Measurements from ENCODE around the gene SLC9C1. TPM values are rescaled to one million over a fixed set of nuclear protein-coding genes. Genes with fewer than 3 reads are reported as not detected.
A peak's percentile ranks its signal among the peaks of the same experiment; 100 is the strongest.

Gene SLC9C1
- total RNA-seq, 4 donors from 2014 or later = 0.67 to 12.4 (median 1.7) TPM; not detected in 1

- no peak for DNase-seq
- Histone ChIP-seq H3K9me3 (no peaks in the 10 kb centered on the region), H3K27me3 (no peaks in the 10 kb centered on the region), H3K27ac (no peak overlapping the region), H3K4me3 (no peak overlapping the region), H3K36me3 (peaks cover 0 to 10% (median 0%) of the 10 kb centered on the region in 3 donors), H3K4me1 (no peaks in the 10 kb centered on the region)
- TF ChIP-seq POLR2A (IDR thresholded peaks at IDR 0.05) (no peak), CTCF (IDR thresholded peaks at IDR 0.05) (no peak)
These were observed 184.7 kb downstream of the SLC9C1 start for GRCh38 chr3:112109322-112109721.

- no peaks in the 10 kb centered on the region for H3K9me3 ChIP-seq
- no peak overlapping the region for H3K4me3 ChIP-seq
- DNase-seq = no peak
- peaks cover 0 to 2% (median 0%) of the 10 kb centered on the region in 3 donors for H3K36me3 ChIP-seq
- TF ChIP-seq POLR2A (IDR thresholded peaks at IDR 0.05) (no peak), CTCF (IDR thresholded peaks at IDR 0.05) (no peak)
- H3K27me3 ChIP-seq = no peaks in the 10 kb centered on the region
- no peak overlapping the region for H3K27ac ChIP-seq
- no peaks in the 10 kb centered on the region for H3K4me1 ChIP-seq
These were observed 189.2 kb downstream of the SLC9C1 start for GRCh38 chr3:112104774-112105173.

DNA sequence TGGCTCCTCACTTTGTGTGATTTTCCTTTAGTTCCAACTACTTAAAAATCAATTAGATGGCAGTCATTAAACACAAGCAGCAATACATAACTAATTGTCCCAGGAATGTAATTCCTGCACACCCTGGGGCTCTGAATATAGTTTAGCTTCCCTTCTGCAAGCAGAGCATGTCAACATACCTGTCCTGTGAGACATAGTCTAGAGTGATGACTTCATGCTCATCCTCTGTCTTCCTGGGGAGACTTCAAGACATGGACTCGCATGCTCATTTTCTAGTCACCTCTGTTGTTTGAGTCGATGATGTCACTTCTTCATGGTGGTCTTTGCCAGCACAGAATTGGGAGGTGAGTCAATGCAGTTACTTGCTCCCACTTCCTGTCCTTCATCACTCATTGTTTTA is 192.1 kb downstream of the SLC9C1 start:
- Histone ChIP-seq H3K4me1 (no peaks in the 10 kb centered on the region), H3K27me3 (no peaks in the 10 kb centered on the region), H3K4me3 (no peak overlapping the region), H3K27ac (no peak overlapping the region), H3K36me3 (peaks cover 0 to 2% (median 0%) of the 10 kb centered on the region in 3 donors), H3K9me3 (no peaks in the 10 kb centered on the region)
- DNase-seq = no peak
- TF ChIP-seq POLR2A (IDR thresholded peaks at IDR 0.05) = no peak
- TF ChIP-seq CTCF (IDR thresholded peaks at IDR 0.05) = no peak

GRCh38 chr3:112097378-112097777 is 196.6 kb downstream of the SLC9C1 start:
- no peak overlapping the region for H3K4me3 ChIP-seq
- peaks cover 0 to 5% (median 0%) of the 10 kb centered on the region in 4 donors for H3K4me1 ChIP-seq
- TF ChIP-seq POLR2A (IDR thresholded peaks at IDR 0.05) (no peak), CTCF (IDR thresholded peaks at IDR 0.05) (no peak)
- peak in 1 of 3 donors; percentile 72 for DNase-seq
- H3K27me3 ChIP-seq = no peaks in the 10 kb centered on the region
- no peak overlapping the region for H3K27ac ChIP-seq
- no peaks in the 10 kb centered on the region for H3K36me3 ChIP-seq
- no peaks in the 10 kb centered on the region for H3K9me3 ChIP-seq

DNA sequence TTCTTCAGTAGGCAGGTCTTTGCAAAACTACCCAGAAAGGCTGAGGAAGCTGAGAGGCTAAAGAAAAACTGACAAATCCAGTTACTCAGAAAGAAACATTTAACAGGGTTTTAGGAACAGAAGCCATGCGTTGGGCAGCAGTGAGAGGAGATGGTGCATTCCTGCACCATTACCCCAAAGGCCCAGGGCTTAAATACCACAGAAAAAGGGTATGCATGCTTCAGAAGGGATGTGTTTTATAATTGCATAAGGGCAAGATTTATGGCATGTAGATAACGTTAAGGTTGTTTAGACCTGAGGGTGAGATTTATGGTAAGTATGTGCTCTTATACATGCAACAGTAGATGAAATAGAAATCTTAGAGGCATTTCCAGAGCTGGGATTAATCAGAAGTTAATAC is 197.8 kb downstream of the SLC9C1 start:
- no peak for DNase-seq
- H3K4me3 ChIP-seq = no peak overlapping the region
- H3K27ac ChIP-seq = no peak overlapping the region
- TF ChIP-seq POLR2A (IDR thresholded peaks at IDR 0.05) (no peak), CTCF (IDR thresholded peaks at IDR 0.05) (no peak)
- no peaks in the 10 kb centered on the region for H3K9me3 ChIP-seq
- H3K4me1 ChIP-seq = peaks cover 0 to 7% (median 0%) of the 10 kb centered on the region in 4 donors
- no peaks in the 10 kb centered on the region for H3K36me3 ChIP-seq
- no peaks in the 10 kb centered on the region for H3K27me3 ChIP-seq

DNA sequence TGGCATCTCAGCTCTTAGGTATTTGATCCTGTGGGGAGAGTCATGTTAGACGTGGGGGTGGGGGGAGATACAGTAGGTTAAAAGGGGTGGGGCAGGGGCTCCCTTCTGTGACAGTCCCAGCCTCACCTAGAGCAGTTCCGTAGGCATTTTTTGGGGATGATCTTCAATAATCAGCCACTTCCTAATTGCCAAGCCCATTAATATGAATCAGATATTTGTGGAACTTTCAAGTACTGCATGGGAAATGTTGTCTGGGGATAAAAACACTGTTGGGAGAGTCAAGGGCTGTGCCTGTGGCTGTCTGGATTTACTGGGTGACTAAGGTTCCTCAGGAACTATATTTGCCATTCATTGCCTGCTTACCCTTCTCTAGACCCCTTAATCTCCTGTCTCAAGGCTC is 198.3 kb downstream of the SLC9C1 start:
- no peaks in the 10 kb centered on the region for H3K27me3 ChIP-seq
- H3K27ac ChIP-seq = no peak overlapping the region
- peaks cover 0 to 7% (median 1%) of the 10 kb centered on the region in 4 donors for H3K4me1 ChIP-seq
- H3K4me3 ChIP-seq = no peak overlapping the region
- TF ChIP-seq POLR2A (IDR thresholded peaks at IDR 0.05) (no peak), CTCF (IDR thresholded peaks at IDR 0.05) (no peak)
- no peak for DNase-seq
- H3K9me3 ChIP-seq = no peaks in the 10 kb centered on the region
- no peaks in the 10 kb centered on the region for H3K36me3 ChIP-seq
